ENCODE data around the gene DNAJB2. TPM values are rescaled to one million over a fixed set of nuclear protein-coding genes. Genes with fewer than 3 reads are reported as not detected.
A peak's percentile ranks its signal among the peaks of the same experiment; 100 is the strongest.
"Not testable (repeated sequence)": the region's sequence is repeated elsewhere in the genome, so short reads cannot be mapped to it uniquely, and the experiment has no call there.

The DNAJB2 gene
- total RNA-seq, 1 experiment from 2014 or later: 30.9 TPM

DNA sequence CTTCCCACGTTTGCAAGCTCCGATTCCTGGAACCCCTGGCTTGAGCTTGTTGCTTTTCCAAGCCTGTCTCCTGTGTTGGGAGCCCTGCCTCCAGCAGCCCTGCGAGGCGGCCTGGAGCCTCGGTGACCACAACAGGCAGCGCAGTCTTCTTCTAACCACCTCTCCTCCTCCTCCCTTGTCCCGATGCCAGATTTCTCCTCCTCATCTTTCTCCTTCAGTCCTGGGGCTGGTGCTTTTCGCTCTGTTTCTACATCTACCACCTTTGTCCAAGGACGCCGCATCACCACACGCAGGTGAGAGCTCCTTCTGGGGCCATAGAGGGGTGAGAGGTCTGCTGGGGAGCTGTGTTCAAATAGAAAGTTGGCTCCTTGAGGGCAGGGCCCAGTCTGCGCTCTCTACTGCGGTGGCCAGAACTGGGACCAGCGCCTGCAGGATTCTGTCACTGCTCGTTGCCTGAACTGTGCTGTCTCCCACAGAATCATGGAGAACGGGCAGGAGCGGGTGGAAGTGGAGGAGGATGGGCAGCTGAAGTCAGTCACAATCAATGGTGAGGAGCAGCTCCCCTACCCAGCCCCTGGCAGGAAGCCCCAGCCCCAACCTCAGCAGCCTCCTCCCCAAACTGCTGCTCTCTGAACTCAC lies 3.9 kb downstream of the DNAJB2 start:
- no peak overlapping the region for H3K4me2 ChIP-seq (ENCODE audit: low read depth, low read length, poor library complexity, severe bottlenecking)
- no peak for DNase-seq
- no peaks in the 10 kb centered on the region for H3K79me2 ChIP-seq (ENCODE audit: low read length)
- H3K4me3 ChIP-seq (ENCODE audit: low read length): no peak overlapping the region
- H3K9ac ChIP-seq (ENCODE audit: low read length): no peak overlapping the region
- H3K4me1 ChIP-seq (ENCODE audit: low read length): peaks cover 28% of the 10 kb centered on the region
- H3K27me3 ChIP-seq (ENCODE audit: low read length): no peaks in the 10 kb centered on the region
- no peaks in the 10 kb centered on the region for H4K20me1 ChIP-seq (ENCODE audit: insufficient read depth, low read depth, low read length)
- no peaks in the 10 kb centered on the region for H3K9me3 ChIP-seq (ENCODE audit: low read length)
- no peak overlapping the region for H2AFZ ChIP-seq (ENCODE audit: low read length)
- no peaks in the 10 kb centered on the region; the same call in 1 of the 2 replicates for H3K36me3 ChIP-seq (ENCODE audit: insufficient read depth, low read length)
- H3K9me2 ChIP-seq (replicated peaks; ENCODE audit: insufficient read depth, low read length): no peaks in the 10 kb centered on the region
- no peak overlapping the region for H3K27ac ChIP-seq (ENCODE audit: low read length)

- H3K36me3 ChIP-seq (ENCODE audit: insufficient read depth, low read length): no peaks in the 10 kb centered on the region; the same call in 1 of the 2 replicates
- no peaks in the 10 kb centered on the region for H3K9me2 ChIP-seq (replicated peaks; ENCODE audit: insufficient read depth, low read length)
- H3K4me3 ChIP-seq (ENCODE audit: low read length): no peak overlapping the region
- H4K20me1 ChIP-seq (ENCODE audit: insufficient read depth, low read depth, low read length): no peaks in the 10 kb centered on the region
- H3K4me1 ChIP-seq (ENCODE audit: low read length): peaks cover 13% of the 10 kb centered on the region
- no peak overlapping the region for H3K4me2 ChIP-seq (ENCODE audit: low read depth, low read length, poor library complexity, severe bottlenecking)
- no peak overlapping the region for H3K9ac ChIP-seq (ENCODE audit: low read length)
- DNase-seq: no peak
- no peak overlapping the region for H3K27ac ChIP-seq (ENCODE audit: low read length)
- H3K27me3 ChIP-seq (ENCODE audit: low read length): no peaks in the 10 kb centered on the region
- H2AFZ ChIP-seq (ENCODE audit: low read length): no peak overlapping the region
- H3K9me3 ChIP-seq (ENCODE audit: low read length): no peaks in the 10 kb centered on the region
- H3K79me2 ChIP-seq (ENCODE audit: low read length): no peaks in the 10 kb centered on the region
Measured at GRCh38 chr2:219284501-219285372, 5.6 kb downstream of the DNAJB2 start.

DNA sequence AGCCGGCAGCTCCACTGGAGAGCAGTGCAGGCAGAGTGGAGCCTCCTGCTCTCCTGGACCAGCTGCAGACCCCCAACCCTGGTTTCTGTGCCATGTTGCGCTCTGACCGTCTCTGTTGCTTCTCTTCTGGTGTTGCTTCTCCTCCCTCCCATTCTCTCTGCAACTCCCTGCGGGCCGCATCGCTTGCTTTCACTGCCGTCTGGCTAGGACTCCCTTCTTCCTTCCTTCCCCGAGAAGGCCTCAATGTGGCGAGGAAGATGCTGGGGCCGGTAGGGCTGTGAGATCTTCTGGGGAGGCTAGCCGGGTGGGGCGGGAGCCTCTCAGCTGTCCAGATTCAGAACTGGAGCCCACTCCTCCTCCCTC lies 6.2 kb downstream of the DNAJB2 start:
- Histone ChIP-seq H3K27ac (ENCODE audit: low read length) (no peak overlapping the region), H3K4me1 (ENCODE audit: low read length) (peaks cover 7% of the 10 kb centered on the region), H3K4me2 (ENCODE audit: low read depth, low read length, poor library complexity, severe bottlenecking) (no peak overlapping the region), H3K27me3 (ENCODE audit: low read length) (no peaks in the 10 kb centered on the region), H4K20me1 (ENCODE audit: insufficient read depth, low read depth, low read length) (no peaks in the 10 kb centered on the region), H3K9ac (ENCODE audit: low read length) (no peak overlapping the region), H3K9me2 (replicated peaks; ENCODE audit: insufficient read depth, low read length) (no peaks in the 10 kb centered on the region), H2AFZ (ENCODE audit: low read length) (no peak overlapping the region), H3K36me3 (ENCODE audit: insufficient read depth, low read length) (no peaks in the 10 kb centered on the region; the same call in 1 of the 2 replicates), H3K9me3 (ENCODE audit: low read length) (no peaks in the 10 kb centered on the region), H3K4me3 (ENCODE audit: low read length) (no peak overlapping the region), H3K79me2 (ENCODE audit: low read length) (no peaks in the 10 kb centered on the region)
- DNase-seq: no peak

DNA sequence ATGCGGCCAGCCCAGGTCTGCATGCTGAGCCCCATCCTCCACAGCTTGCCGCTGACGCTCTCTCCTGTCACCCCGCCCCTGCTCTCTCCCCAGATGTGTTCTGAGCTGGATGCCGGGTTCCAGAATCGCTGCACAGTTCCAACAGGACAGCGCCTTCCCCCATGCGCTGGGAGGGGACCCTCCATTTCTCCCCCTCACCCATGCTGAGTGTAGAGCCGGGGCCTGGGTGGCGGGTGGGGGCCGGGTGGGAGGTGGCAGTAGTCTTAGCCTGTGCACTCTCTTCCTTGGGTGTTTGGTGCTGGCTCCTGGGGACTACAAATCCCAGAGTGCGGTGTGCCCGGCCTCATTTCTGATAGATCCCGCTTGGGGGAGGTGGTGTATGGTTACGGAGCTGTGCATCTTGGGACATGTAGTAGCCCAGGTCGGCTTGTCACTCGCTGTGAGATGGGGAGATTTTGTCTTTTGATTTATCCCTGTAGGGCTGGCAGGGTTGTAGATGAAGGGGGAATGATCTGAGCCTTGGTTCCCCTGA lies 6.8 kb downstream of the DNAJB2 start:
- H3K9me2 ChIP-seq (replicated peaks; ENCODE audit: insufficient read depth, low read length): no peaks in the 10 kb centered on the region
- H3K79me2 ChIP-seq (ENCODE audit: low read length): no peaks in the 10 kb centered on the region
- no peak overlapping the region for H3K4me3 ChIP-seq (ENCODE audit: low read length)
- no peak overlapping the region for H3K9ac ChIP-seq (ENCODE audit: low read length)
- H3K27me3 ChIP-seq (ENCODE audit: low read length): no peaks in the 10 kb centered on the region
- no peak overlapping the region for H2AFZ ChIP-seq (ENCODE audit: low read length)
- no peak for DNase-seq
- no peak overlapping the region for H3K4me2 ChIP-seq (ENCODE audit: low read depth, low read length, poor library complexity, severe bottlenecking)
- peaks cover 1% of the 10 kb centered on the region for H3K4me1 ChIP-seq (ENCODE audit: low read length)
- no peaks in the 10 kb centered on the region; the same call in 1 of the 2 replicates for H3K36me3 ChIP-seq (ENCODE audit: insufficient read depth, low read length)
- no peak overlapping the region for H3K27ac ChIP-seq (ENCODE audit: low read length)
- no peaks in the 10 kb centered on the region for H4K20me1 ChIP-seq (ENCODE audit: insufficient read depth, low read depth, low read length)
- H3K9me3 ChIP-seq (ENCODE audit: low read length): no peaks in the 10 kb centered on the region

- Histone ChIP-seq H3K79me2 (ENCODE audit: low read length) (no peaks in the 10 kb centered on the region), H3K9me2 (replicated peaks; ENCODE audit: insufficient read depth, low read length) (no peaks in the 10 kb centered on the region), H4K20me1 (ENCODE audit: insufficient read depth, low read depth, low read length) (no peaks in the 10 kb centered on the region), H3K4me2 (ENCODE audit: low read depth, low read length, poor library complexity, severe bottlenecking) (no peak overlapping the region), H3K36me3 (ENCODE audit: insufficient read depth, low read length) (no peaks in the 10 kb centered on the region), H3K4me3 (ENCODE audit: low read length) (no peak overlapping the region), H3K27me3 (ENCODE audit: low read length) (no peaks in the 10 kb centered on the region), H3K9ac (ENCODE audit: low read length) (no peak overlapping the region), H3K9me3 (ENCODE audit: low read length) (no peaks in the 10 kb centered on the region), H3K27ac (ENCODE audit: low read length) (no peak overlapping the region), H3K4me1 (ENCODE audit: low read length) (no peaks in the 10 kb centered on the region), H2AFZ (ENCODE audit: low read length) (no peak overlapping the region)
- DNase-seq: peak; percentile 45
Measured at GRCh38 chr2:219286436-219287115, 7.4 kb downstream of the DNAJB2 start.

- not testable (repeated sequence) for H3K9ac ChIP-seq (ENCODE audit: low read length); H3K4me3 ChIP-seq (ENCODE audit: low read length); H3K79me2 ChIP-seq (ENCODE audit: low read length); H3K27me3 ChIP-seq (ENCODE audit: low read length); H3K9me2 ChIP-seq (replicated peaks; ENCODE audit: insufficient read depth, low read length); H3K9me3 ChIP-seq (ENCODE audit: low read length); DNase-seq; H3K36me3 ChIP-seq (ENCODE audit: insufficient read depth, low read length); H3K4me1 ChIP-seq (ENCODE audit: low read length); H2AFZ ChIP-seq (ENCODE audit: low read length); H4K20me1 ChIP-seq (ENCODE audit: insufficient read depth, low read depth, low read length); H3K27ac ChIP-seq (ENCODE audit: low read length); H3K4me2 ChIP-seq (ENCODE audit: low read depth, low read length, poor library complexity, severe bottlenecking)
Measured at GRCh38 chr2:219287116-219287440, 7.9 kb downstream of the DNAJB2 start.

GRCh38 chr2:219287580-219288265 lies 8.6 kb downstream of the DNAJB2 start:
- no peaks in the 10 kb centered on the region for H3K79me2 ChIP-seq (ENCODE audit: low read length)
- H4K20me1 ChIP-seq (ENCODE audit: insufficient read depth, low read depth, low read length): no peaks in the 10 kb centered on the region
- no peak overlapping the region for H3K9ac ChIP-seq (ENCODE audit: low read length)
- no peaks in the 10 kb centered on the region for H3K36me3 ChIP-seq (ENCODE audit: insufficient read depth, low read length)
- H3K9me3 ChIP-seq (ENCODE audit: low read length): no peaks in the 10 kb centered on the region
- no peaks in the 10 kb centered on the region for H3K27me3 ChIP-seq (ENCODE audit: low read length)
- H3K4me1 ChIP-seq (ENCODE audit: low read length): no peaks in the 10 kb centered on the region
- H3K27ac ChIP-seq (ENCODE audit: low read length): no peak overlapping the region
- no peak overlapping the region for H2AFZ ChIP-seq (ENCODE audit: low read length)
- no peaks in the 10 kb centered on the region for H3K9me2 ChIP-seq (replicated peaks; ENCODE audit: insufficient read depth, low read length)
- H3K4me3 ChIP-seq (ENCODE audit: low read length): no peak overlapping the region
- H3K4me2 ChIP-seq (ENCODE audit: low read depth, low read length, poor library complexity, severe bottlenecking): no peak overlapping the region
- DNase-seq: no peak

DNA sequence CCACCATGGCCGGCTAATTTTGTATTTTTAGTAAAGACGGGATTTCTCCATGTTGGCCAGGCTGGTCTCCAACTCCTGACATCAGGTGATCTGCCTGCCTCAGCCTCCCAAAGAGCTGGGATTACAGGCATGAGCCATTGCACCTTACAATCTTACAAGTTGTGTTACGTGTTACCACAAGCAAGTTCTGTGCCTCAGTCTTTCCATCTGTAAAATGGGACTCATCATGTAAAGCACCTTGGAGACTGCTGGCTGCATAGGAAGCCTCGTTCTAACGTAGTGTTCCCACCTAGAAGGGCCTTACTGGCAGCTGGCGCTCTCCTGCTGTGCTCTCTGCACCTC lies 10.0 kb downstream of the DNAJB2 start:
- H2AFZ ChIP-seq (ENCODE audit: low read length): no peak overlapping the region
- no peak for DNase-seq
- H3K4me1 ChIP-seq (ENCODE audit: low read length): peaks cover 3% of the 10 kb centered on the region
- H3K9me3 ChIP-seq (ENCODE audit: low read length): no peaks in the 10 kb centered on the region
- H4K20me1 ChIP-seq (ENCODE audit: insufficient read depth, low read depth, low read length): no peaks in the 10 kb centered on the region
- H3K27me3 ChIP-seq (ENCODE audit: low read length): no peaks in the 10 kb centered on the region
- H3K36me3 ChIP-seq (ENCODE audit: insufficient read depth, low read length): no peaks in the 10 kb centered on the region
- no peaks in the 10 kb centered on the region for H3K9me2 ChIP-seq (replicated peaks; ENCODE audit: insufficient read depth, low read length)
- no peak overlapping the region for H3K27ac ChIP-seq (ENCODE audit: low read length)
- no peak overlapping the region for H3K4me3 ChIP-seq (ENCODE audit: low read length)
- no peak overlapping the region for H3K9ac ChIP-seq (ENCODE audit: low read length)
- H3K4me2 ChIP-seq (ENCODE audit: low read depth, low read length, poor library complexity, severe bottlenecking): no peak overlapping the region
- H3K79me2 ChIP-seq (ENCODE audit: low read length): no peaks in the 10 kb centered on the region

Measured in Karpas-422 (cell line).